GM19438 (cell line): ENCODE measurements around the gene HAVCR1.
A peak's percentile ranks its signal among the peaks of the same experiment; 100 is the strongest.
"Not testable (repeated sequence)": the region's sequence is repeated elsewhere in the genome, so short reads cannot be mapped to it uniquely, and the experiment has no call there.

Experiments used
- ATAC-seq: cut with Tn5 transposase; IDR thresholded peaks from one replicate; pipeline ENCODE4 v1.9.1; 2021; ENCODE audit warnings: low read depth; ENCODE audit not compliant: unreplicated experiment

HAVCR1 gene

DNA sequence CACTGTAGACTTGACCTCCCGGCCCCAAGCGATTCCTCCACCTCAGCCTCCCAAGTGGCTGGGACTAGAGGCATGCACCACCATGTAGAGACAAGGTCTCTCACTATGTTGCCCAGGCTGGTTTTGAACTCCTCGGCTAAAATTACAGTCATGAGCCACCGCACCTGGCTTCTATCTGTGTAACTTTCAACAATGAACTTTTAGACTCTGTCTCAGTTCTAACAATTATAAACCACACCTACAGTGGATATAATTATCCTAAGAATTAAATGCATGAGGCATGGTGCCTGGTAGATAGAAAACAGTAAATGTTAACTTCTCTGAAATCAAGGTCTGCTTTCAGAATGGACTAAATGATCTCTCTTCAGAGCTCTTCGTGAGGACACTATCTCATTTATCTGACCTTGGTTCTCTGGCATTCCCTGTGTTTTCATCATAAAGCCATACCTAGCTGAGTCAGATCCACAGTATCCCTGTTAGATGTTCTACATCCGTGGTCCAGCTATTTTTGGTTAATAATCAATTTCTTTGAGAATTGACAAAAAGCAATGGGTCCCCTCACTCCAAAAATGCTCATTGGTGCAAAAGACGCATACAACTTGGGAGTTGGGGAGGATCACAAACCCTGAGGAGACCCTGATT is 7.2 kb downstream of the HAVCR1 start:
- no peak for ATAC-seq

DNA sequence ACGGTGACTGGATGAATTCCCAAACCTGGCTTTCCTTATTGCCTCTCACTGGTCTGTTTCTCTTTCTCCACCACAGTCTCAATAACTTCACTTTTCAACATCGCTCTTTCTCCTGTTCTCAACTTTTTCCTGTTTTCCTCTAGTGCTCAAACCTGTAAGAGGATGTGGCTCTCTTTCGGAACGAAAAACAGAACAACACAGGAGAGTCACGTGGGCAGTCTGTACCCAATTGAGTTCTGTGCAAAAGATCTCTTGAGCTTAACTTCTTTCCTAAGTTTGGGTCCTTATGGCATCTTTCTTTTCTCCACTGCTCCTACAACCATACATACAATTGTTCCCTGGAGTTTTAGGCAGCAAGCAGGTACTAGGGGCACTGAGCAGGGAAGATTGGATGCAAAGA is 8.9 kb downstream of the HAVCR1 start:
- no peak for ATAC-seq

DNA sequence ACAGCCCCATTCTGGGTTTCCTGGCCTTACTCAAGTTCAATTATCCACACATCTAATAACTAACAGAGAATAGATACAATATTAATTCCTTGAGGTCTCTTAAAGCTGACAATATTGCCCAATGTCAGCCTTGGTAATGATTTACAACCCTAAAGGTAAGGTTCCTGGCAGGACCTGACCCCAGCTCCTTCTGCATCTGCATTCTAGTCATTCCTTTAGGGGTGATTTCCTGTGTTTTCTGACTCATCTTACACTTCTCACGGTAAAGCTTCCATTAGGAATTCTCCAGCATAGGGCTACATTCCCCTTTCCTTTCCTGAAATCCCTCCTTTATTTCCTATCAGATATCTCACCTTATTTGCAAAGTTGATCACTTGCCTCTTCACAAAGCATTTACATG is 9.3 kb downstream of the HAVCR1 start:
- no peak for ATAC-seq

DNA sequence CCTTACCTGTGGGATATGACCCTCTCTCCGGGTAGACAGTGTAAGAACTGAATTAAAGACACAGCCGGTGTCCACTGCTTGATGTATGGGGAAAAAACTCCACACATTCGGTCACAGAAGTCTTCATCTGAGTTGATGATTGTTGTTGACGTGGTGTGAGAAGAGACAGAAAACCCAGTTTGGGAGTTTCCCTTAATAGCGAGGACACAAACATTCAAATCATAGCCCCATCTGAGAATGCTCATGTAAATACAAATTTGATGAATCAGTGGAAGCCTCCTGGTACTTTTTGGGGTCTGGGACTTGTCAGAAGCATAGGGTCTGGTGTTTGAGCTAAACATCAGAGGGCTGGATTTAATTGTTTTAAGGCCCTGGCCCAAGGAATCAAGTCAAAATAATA is 11.0 kb downstream of the HAVCR1 start:
- ATAC-seq = no peak

DNA sequence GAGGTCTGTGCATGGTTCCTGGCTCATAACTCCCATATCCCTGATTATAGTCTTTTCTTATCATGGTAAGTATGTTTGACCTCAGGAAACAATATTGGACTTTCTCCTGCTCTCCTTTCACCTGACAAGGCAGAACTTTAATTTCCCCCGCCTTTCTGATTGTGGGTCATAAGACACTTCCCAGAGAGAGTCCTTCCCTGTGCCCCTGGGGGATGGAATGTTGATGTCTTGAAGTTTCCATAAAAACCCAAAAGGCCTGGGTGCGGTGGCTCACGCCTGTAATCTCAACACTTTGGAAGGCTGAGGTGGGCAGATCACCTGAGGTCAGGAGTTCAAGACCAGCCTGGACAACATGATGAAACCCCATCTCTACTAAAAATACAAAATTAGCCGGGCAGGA is 11.9 kb downstream of the HAVCR1 start:
- not testable (repeated sequence) for ATAC-seq

DNA sequence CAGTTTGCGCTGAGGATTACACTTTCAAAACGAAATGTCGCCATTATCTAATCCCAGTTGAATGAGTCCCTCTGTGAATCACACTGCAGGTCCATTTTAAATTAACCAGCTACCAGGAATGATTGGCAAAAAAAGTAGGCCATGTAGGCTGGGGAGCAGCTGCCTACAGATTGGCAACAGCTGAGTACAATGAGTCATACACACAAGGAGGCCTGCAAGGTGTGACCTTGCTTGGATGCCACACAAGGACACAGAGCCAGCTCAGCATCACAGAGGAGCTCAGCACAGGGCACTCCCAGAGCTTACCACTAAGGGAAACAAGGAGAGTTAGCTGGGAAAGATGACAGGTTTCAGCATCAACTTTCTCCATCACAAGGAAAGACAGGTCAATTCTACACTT is 12.9 kb downstream of the HAVCR1 start:
- ATAC-seq = no peak

DNA sequence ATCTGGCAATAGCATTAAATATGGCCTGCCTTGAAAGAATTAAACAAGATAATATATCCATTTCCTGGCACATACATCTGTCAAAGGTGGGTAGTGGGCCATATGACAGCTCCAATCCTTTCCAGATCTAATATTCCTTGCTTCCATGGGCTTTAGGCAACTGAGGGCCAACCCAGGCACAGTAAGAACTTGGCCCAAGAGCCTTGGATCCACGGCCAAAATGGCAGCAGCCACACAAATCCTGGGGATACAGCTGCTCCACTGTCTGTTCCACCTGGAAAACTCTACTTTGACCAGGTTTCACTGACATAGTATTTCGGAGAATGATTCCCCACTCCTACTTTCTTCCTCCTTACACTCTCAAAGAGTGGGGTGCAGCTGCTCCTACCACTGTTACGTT is 13.3 kb downstream of the HAVCR1 start:
- no peak for ATAC-seq

DNA sequence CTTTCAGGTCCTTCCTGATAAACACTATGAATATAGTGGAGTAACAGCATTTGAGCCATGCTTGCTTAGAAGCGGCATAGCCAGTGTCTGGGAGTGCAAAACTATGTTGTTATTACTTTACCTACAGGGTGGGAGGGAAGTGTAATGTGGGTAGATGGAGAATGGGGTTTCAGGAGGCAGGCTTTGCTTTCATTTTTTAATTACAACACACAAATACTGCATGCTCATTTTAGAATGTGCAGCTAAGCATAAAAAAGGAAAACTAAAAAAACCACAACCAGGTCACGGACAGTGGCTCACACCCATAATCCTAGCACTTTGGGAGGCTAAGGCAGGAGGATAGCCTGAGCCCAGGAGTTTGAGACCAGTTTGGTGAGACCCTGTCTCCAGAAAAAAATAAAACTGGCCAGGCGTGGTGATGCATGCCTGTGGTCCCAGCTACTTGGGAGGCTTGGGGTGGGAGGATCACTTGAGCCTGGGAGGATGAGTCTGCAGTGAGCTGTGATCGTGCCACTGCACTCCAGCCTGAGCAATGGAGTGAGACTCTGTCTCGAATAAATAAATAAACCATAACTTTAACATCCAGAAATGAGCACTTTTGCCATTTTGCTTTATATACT is 20.2 kb downstream of the HAVCR1 start:
- no peak for ATAC-seq

DNA sequence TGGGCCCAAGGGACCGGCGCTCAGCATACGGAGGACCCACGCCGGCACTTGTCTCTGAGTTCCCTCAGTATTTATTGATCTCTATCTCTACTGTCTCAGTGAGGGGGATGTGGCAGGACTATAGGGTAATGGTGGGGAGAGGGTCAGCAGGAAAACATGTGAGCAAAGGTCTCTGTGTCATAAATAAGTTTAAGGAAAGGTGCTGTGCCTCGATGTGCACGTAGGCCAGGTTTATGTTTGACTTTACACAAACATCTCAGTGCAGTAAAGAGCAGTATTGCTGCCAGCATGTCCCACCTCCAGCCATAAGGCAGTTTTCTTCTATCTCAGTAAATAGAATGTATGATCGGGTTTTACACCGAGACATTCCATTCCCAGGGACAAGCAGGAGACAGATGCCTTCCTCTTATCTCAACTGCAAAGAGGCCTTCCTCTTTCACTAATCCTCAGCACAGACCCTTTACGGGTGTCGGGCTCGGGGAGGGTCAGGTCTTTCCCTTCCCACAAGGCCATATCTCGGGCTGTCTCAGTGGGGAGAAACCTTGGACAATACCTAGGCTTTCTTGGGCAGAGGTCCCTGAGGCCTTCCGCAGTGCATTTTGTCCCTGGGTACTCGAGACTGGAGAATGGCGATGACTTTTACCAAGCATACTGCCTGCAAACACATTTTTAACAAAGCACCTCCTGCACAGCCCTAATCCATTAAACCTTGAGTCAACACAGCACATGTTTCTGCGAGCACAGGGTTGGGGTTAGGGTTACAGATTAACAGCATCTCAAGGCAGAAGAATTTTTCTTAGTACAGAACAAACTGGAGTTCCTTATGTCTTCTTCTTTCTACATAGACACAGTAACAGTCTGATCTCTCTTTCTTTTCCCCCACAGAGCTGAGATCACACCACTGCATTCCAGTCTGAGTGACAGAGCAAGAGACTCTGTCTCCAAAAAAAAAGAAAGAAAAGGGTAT is 24.5 kb downstream of the HAVCR1 start:
- ATAC-seq = not testable (repeated sequence)

DNA sequence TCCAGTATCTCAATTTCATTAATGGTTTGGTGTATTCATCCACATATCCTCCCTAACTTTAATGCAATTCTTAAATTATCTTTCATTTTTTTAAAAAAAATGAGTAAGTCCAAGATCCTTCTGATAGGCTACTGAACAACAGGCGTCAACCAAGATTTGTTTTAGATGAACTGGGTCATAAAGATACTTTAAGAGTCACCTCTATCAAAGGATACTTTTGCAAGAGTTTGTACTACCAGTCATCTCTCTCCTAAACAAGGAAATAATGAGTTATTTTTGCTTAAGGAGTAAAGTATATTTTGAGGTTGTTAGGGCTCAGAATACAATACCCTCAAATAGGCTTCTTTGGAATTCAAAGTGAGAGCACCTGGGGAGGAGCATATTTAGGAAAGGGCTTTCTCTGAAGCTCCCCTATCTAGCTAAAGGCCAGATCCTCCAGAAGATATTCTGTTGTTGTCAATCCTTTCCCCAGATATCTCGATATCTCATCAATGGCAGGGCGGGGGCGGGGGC is 25.8 kb downstream of the HAVCR1 start:
- ATAC-seq = no peak

DNA sequence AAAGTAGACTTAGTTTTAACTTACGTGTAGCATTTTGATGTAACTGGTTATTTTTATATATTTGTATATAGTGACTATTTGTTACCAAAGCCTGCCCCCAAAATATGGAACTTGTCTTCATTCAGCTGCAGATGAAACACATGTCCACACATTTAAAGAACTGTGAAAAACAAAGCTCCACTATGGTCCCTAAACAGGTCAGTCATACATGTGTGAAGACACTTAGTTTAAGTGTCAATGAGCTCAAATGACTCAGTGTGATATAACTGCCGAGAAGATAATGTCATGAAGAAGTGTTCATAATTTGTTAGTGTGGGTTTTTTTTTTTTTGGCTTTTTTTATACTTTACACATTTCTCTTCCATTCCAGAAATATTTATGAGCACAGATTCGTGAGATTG is 28.2 kb downstream of the HAVCR1 start:
- no peak for ATAC-seq

DNA sequence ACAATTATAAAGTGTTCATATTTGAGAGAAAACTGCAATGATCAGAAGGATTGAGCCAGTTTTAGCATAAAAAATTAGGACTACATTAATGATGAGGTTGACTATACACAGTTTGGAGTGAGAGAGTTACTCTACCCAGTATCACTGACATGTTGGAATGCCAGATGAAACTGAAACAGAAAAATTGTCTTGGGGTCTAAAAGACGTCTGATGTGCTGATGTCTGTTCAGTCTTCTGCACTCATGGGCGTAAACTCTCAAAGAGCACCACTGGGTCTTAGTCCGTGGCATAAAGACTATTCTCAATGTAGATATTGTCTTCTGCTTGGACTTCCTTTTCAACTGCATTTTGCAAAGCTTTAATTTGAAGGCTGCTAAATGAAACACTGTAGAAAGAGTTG is 29.5 kb downstream of the HAVCR1 start:
- no peak for ATAC-seq

DNA sequence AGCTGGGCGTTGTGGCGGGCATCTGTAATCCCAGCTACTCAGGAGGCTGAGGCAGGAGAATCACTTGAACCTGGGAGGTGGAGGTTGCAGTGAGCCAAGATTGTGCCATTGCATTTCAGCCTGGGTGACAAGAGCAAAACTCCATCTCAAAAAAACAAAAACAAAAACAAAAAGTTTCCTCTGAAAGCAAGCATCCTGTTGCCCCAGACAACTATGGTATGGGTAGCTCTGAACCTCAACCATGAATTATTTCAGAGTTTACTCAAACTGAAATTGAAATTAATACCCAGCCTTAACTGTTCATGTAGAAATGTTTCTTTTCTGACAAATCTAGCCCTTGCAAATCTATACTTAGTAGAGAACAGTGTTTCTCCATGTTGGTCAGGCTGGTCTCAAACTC is 31.3 kb downstream of the HAVCR1 start:
- peak; percentile 94 for ATAC-seq

DNA sequence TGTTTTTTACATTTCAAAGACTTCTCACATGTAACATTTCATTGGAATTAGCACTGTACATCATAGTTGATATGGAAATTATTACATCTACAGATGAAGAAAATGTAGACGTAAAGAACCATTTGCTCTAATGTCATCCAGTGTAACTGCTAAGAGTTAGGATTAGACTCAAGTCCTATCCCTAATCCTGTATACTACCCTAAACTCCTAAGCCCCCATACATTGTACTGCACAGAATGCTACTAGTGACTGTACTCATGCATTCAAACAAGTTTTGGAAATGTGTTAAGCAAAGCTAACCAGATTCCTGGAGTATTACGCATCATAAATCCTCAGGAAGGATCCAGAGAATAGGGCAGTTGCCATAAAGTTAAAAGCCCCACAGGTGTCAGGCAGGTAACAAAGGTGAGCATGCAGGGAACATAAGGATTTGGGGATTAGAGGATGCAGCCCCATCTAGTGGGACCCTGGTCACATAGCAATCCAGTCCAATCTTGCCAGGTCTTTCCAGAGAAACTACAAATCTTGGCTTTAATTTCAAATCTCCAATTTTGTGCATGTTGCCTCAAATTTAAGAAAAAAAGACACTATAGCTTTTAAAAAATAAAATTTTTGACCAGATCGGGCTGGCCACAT is 32.0 kb downstream of the HAVCR1 start:
- no peak for ATAC-seq

DNA sequence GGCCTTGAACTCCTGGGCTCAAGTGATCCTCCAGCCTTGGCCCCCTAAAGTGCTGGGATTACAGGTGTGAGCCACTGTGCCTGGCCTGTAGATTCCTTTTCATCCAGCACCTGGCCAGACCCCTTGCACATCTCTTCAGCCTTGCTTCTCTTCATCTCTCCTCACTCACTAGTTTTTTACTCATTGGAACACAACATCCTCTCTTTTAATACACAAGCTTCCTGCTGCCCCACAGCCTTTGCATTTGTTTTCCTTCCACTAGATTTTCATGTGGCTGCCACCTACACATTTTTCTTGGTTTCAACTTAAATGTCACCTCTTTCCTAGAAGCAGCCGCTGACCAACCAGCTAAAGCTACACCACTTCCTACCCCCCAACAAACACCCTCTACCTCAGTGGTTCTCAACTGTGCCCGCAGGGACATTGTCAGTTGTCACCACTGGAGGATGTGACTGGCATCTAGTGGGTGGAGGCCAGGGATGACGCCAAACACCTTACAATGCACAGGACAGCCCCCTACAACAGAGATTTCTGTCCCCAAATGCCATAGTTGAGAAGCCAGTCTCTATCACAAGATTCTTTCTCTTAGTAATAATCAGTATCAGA is 33.7 kb downstream of the HAVCR1 start:
- ATAC-seq = no peak

DNA sequence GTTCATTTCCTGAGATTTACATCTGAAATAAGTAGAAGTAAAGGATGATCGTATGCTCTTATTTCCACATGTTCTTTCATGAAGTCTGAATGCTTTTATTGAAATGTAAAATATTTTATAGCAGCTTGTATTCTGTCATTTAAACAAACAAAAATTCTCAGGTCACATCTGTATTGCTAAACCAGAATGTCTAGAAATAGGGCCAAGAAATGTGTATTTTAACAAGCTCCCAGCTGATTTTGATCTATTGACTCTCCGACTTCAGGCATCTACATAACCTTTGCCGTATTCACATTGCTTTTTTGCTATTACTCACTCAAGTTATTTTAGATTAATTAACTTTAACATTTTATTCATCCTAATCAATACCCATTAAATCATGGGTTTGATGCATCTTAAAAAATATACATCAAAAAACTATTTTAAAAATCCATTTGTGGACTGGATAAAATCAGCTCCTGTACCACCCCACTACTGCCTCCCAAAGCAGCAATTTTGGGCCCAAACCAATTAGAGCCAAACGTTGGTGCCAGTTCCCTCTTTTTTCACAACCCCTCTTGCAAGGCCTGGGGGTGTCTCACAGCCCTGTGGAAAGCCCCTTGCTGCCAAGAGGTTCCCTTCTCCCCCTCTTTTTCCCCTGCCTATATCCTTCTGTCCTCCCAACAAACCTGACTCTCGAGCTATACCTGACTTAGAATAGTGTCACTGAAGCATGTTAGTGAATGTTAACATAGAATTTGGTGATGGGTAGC is 34.5 kb downstream of the HAVCR1 start:
- no peak for ATAC-seq

DNA sequence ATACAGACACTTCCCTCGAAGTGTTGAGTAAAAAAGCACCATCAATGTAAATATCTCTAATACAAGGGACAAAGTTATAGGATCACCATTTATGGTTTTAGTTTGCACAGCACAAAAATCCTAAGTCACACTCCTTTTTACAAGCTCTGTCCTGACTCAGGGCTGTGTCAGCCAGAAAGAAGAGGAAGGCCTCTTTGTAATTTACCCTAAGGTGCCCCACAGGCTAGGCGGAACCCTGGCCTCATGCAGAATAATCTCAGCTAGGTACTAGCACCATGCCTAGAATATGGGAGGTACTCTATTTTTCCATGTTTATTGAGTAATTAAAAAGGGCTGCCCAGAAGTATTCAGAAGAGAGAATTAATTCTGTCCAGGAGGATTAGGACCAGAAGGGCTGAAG is 36.9 kb downstream of the HAVCR1 start:
- no peak for ATAC-seq

DNA sequence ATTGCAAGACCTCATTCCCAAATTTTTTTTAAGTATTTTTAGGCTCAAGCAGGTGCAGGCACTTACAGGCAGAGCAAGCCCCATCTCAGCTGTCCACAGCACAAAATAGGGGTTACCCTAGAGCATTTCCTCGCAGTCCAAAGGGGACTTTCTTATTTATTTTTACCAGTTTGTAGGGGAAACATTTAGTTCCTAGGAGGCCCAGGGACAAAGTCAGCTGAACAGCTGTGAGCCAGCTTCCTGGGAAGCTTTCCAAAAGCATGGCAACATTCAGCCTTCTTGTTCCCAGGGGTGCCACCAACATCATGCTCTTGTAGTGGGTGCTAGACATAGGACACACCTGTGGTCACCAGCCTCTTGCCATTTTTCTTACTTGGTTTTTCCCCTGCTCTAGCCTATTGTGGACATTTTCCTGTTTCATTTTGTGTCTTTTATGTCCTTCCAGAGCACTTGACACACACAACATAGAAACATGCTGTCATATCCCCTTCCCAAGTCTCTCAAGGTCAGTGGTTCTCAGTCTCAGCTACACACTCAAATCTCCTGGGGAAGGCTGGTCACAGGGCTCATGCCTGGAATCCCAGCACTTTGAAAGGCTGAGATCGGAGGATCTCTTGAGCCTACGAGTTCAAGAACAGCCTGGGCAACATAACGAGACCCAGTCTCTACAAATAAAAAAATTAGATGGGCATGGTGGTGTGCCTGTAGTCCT is 38.2 kb downstream of the HAVCR1 start:
- no peak for ATAC-seq

DNA sequence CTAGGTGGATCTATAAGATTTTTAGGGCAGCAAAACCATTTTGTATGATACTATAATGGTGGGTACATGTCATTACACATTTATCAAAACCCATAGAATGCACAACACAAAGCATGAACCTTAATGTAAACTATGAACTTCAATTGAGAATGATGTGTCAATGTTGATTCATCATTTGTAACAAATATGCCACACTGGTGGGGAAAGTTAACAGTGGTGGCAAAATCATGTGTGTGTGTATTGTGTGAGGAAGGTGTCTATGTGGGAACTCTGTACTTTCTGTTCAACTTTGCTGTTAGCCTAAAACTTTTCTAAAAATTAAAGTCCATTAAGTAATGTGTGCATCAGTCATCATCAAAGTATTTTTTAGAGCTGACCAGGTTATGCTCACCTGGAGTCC is 38.9 kb downstream of the HAVCR1 start:
- no peak for ATAC-seq
